Adipose tissue (tissue), 3 donors: ENCODE measurements around the gene MOGAT3. TPM values are rescaled to one million over a fixed set of nuclear protein-coding genes. Genes with fewer than 3 reads are reported as not detected.

ENCODE experiments used
- H3K27ac ChIP-seq: one replicate; pipeline ENCODE4 v1.5.1; 2013; ENCODE audit warnings: low read depth, low read length
- whole genome bisulfite sequencing, 3 donors: extraction: QIAGEN DNeasy Blood & Tissue Kit; methylation state at CpG; one replicate each; pipeline ENCODE4 v1.1.7; 2013; 5-methylcytosine and 5-hydroxymethylcytosine counted together
- polyA plus RNA-seq, 3 donors: library from polyadenylated mRNA; stranded (reverse); fragments of 200-250 nt; gene quantifications; one replicate each; pipeline ENCODE4 v1.2.3, GENCODE V29; 2013
- donor health status: healthy with polysubstance abuse.
- donor health status: Bipolar disorder and iron deficiency.
- donor health status: healthy.

Gene MOGAT3
- polyA plus RNA-seq, 3 donors, result not detected

- 2 to 5% (median 2%) methylated on average over 23 to 27 of the region's 27 CpGs for WGBS, 3 donors
- H3K27ac ChIP-seq, result no peak overlapping the region
Measured at GRCh38 chr7:101179713-101180112, 21.1 kb downstream of the MOGAT3 start.

GRCh38 chr7:101179117-101179516 lies 21.7 kb downstream of the MOGAT3 start:
- WGBS, 3 donors, result 2% methylated on average over 19 to 20 of the region's 20 CpGs
- H3K27ac ChIP-seq, result no peak overlapping the region

DNA sequence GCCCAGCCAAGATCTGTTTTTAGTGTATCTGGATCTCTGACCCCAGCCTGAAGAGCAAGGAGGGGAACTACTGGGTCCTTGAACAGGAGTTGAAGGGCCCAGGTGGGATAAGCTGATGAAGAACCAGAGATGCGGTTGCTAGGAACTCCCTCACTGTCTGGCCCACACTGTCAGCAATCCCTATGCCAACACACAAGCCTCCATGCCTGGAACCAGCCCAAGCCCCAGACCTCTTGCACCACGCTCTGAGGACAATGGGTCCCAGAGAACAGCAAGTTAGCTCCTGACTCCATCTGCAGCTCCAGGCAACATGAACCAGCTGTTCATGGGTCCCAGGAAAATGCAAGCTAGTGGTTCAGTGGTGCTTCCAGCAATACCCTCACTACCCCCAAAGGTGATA lies 23.2 kb downstream of the MOGAT3 start:
- H3K27ac ChIP-seq, result no peak overlapping the region
- 66 to 75% (median 73%) methylated on average over 2 of the region's 2 CpGs for WGBS, 3 donors

GRCh38 chr7:101175664-101176063 lies 25.2 kb downstream of the MOGAT3 start:
- 33 to 41% (median 34%) methylated on average over 3 of the region's 3 CpGs for WGBS, 3 donors
- H3K27ac ChIP-seq, result no peak overlapping the region

- H3K27ac ChIP-seq, result no peak overlapping the region
- 4 to 8% (median 6%) methylated on average over 28 of the region's 28 CpGs for WGBS, 3 donors
Measured at GRCh38 chr7:101174322-101174854, 26.4 kb downstream of the MOGAT3 start.

DNA sequence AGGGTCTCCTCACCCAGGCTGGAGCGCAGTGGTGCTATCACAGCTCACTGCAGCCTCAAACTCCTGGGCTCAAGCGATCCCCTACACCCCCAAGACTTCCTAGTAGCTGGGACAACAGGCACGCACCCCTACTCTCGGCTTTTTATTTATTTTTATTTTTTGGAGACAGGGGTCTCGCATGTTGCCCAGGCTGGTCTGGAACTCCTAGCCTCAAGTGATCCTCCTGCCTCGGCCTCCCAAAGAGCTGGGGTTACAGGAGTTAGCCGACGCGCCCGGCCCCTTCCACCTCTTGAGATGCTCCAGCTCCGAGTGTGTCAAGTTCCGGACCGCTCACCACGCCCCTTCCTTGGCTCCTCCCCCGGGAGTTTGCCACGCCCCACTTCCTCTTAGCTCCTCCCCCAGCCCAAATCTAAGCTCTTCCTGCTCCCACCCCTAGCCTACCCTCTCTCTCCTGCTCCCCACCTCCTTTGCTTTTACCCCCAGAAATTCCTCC lies 27.0 kb downstream of the MOGAT3 start:
- no peak overlapping the region for H3K27ac ChIP-seq
- WGBS, 3 donors, result 3 to 9% (median 5%) methylated on average over 16 of the region's 16 CpGs

GRCh38 chr7:101172854-101173751 lies 27.7 kb downstream of the MOGAT3 start:
- no peak overlapping the region for H3K27ac ChIP-seq
- 2% methylated on average over 43 to 53 of the region's 53 CpGs for WGBS, 3 donors

DNA sequence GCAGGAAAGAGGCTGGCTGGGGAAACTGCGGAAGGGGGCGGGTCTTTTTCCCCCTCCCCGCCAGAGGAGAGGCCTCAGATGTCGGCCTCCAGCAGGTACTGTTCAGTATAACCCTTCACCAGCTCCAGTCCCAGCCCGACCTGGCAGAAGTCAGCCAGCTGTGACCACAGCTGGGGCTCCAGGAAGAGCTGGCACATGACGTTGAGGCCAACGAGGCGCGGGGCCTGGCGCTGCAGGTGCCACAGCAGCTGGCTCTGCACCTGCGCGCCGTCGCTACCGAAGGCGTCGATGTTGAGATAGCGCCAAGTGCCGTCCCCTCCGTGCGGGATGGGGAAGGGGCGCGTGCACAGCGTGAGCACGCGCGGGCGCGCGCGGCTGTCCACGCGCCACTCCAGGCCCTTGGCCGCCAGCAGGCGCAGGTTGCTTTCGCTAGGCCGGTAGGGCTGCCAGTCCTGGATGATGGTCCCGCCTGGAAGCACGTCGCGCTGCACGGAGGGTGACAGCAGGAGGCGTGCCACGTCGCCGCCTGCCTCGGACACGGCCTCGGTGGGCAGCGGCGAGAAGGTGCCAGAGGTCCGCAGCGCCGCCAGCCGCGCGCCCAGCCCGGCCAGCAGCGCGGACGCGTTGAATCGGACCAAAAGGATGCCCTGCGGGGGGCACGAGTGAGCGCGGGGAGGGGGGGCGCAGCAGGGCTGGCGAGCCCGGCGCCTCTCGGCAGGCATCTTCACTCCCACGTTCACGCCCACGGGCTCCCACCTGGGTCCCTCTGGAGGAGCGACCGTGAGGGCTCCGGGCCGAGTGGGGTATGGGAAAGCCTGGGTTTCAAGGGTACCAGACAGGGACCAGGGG lies 28.6 kb downstream of the MOGAT3 start:
- no peak overlapping the region for H3K27ac ChIP-seq
- WGBS, 3 donors, result 2% methylated on average over 65 to 79 of the region's 79 CpGs

DNA sequence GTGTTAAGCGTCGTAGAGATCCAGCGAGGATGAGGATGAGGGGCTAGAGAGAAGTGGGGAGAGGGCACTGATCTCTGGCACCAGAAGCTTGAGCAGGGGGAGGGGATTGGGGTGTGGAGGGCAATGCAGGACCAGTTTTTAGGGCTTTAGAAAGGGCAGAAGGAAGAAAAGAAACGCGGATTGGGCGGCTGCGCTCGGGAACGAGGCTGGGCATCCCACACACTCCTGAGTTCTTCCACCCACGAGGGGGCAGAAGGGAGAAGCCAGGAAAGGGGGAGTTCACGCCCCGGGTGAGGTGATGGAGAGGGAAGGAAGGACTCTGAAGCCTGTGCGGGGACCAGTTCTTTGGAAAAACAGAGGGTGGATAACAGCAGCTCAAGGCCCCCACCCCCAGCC lies 29.4 kb downstream of the MOGAT3 start:
- H3K27ac ChIP-seq, result no peak overlapping the region
- WGBS, 3 donors, result 2 to 3% (median 3%) methylated on average over 12 to 13 of the region's 13 CpGs

DNA sequence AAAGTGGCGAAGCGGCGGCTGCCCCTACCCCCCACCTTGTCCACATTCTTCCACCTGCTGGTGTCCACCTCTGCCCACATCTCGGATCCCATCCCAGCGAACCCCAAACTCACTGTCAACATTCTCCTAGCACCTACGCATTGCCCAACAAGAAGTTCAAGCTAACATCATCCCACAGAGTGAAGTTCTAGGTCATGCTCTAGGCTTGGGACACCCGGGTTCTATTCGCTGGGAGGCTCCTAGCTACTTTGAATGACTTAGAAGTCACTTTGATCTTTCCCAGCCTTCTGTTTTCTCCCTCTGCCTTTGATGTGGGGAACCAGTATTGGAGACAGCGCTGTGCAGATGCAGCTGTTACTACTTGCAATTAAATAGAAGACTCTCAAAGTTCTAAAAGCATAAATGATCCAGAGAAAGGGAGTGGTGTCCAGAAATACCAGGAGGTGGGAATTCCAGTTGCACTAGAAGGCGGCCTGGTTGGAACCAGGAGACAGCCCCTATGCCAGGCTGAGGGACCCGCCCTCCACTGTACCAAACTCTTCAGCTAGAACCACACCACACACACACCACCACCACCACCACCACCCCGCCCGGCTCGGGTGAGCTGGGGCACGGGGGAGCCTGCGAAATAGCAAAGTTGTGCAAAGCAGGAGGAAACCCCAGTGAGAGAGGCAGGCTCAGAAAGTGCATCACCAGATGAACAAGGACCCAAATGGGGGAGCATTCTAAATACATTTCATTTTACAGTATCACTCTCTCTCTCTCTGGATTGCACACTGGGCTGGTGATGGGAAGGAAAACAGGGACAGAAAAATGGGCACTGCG lies 30.0 kb downstream of the MOGAT3 start:
- WGBS, 3 donors, result 3 to 7% (median 6%) methylated on average over 17 of the region's 17 CpGs
- no peak overlapping the region for H3K27ac ChIP-seq

DNA sequence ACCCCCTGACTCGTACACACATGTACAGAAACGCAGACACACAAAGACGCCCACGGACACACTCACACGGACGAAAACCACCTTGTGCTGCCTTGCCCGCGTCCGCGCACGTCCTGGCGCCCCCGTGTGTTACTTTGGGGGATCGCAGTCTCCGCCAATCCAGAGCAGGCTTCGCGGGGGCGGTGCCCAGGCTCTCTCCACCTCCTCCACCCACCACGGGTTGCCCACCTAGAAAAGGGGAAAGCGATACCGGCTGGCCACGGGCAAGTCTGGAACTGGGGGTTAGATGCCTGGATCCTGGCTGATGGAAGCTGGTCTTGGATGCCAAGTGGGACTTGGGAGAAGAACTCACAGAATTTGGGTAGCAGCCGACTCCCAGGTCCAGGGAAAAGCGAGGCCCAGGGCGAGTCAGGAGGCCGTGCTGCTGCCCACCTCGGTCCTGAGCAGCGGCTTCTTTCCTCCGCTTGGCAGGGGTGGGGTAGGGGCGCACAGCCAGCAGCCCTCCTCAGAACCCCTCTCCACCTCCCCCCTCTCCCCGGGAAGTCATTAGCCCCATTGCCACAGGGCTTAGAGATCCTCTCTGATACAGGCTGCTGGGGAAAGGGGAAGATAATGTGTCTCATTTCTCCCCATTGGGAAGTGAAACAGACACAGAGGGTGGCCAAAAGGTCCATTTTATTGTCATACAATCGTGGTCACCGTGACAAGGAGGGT lies 30.8 kb downstream of the MOGAT3 start:
- H3K27ac ChIP-seq, result no peak overlapping the region
- WGBS, 3 donors, result 1 to 3% (median 2%) methylated on average over 32 to 33 of the region's 33 CpGs

DNA sequence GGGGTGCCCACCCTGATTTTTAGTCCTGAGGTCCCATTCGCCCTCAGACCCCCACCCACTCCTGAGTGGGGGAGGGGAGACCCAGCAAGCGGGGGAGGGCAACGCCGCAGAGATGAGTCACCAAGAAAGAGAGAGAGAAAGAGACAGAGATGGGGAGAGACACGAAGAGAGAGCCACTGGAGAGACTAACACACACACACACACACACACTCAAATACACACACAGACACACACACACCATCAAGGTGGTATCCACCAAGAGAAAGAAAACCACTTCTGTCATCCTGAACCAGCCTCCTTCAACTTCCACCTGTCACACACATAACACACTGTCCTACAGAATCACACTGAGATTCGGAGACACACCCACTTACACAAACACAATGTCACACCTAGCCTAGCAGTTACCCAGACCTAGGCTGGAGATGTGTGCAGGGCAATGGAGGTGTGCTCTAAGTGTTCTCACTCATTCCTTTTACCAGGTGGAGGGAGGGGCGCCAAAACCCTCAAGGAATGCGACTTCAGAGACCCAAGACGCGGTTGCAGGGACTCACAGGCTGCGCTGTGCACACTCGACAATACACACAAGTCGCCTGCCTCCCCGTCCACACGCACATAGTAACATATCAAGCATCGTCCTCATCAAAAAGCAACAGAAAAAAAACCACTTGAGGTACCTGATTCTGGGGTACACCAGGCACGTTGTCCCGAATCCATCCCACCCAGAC lies 31.6 kb downstream of the MOGAT3 start:
- H3K27ac ChIP-seq, result no peak overlapping the region

GRCh38 chr7:101168412-101169049 lies 32.3 kb downstream of the MOGAT3 start:
- no peak overlapping the region for H3K27ac ChIP-seq
- 3% methylated on average over 3 to 6 of the region's 6 CpGs for WGBS, 3 donors

More for the DNA sequence above, 31.6 kb downstream of the MOGAT3 start:
- WGBS, 3 donors, result 2 to 5% (median 3%) methylated on average over 18 of the region's 18 CpGs

DNA sequence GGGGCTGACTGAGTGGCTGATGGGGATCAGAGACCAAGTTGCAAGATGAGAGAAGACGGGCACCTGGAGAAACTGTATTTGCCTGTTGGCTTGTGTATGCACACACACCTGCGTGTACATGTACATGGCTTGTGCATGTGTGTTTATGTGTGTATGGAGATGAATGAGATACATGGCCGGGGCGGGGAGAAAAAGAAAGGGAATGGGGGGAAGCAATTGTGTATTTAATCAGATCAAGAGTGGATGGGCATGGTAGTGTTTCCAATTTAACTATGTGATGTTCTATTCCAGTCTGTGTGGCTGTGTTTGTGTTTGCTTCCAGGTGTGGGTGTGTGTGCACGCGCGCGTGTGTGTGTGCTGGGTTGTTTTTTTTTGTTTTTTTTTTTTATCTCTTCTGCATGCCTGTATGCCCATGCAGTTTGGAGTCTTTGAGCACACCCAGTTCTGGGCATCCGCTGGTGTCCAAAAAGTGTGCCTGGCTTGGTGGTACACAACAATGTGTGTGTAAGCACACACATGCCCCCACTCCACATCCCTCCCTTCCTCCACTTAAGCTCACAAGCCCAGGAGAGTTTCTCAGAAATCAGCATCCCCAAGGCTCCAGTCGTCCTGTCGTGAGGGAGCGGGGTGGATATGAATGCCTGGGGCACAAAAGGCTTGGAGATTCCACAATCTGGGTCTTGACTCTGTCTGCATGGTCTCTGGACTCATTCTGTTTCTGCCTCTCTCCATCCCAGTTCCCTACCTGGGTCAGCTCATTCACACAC lies 33.0 kb downstream of the MOGAT3 start:
- no peak overlapping the region for H3K27ac ChIP-seq
- 3 to 8% (median 5%) methylated on average over 12 of the region's 12 CpGs for WGBS, 3 donors

GRCh38 chr7:101166909-101167644 lies 33.8 kb downstream of the MOGAT3 start:
- no peak overlapping the region for H3K27ac ChIP-seq
- WGBS, 3 donors, result 1 to 3% (median 1%) methylated on average over 17 to 19 of the region's 19 CpGs
